HG03095 (cell line): Measurements from ENCODE around the gene MAP7.
"Not testable (repeated sequence)": the region's sequence is repeated elsewhere in the genome, so short reads cannot be mapped to it uniquely, and the experiment has no call there.

ENCODE experiments used
- ATAC-seq: cut with Tn5 transposase; IDR thresholded peaks from one replicate; pipeline ENCODE4 v1.9.1; 2021; ENCODE audit warnings: moderate library complexity; ENCODE audit not compliant: unreplicated experiment

MAP7 gene

GRCh38 chr6:136471922-136472321 lies 78.3 kb downstream of the MAP7 start:
- ATAC-seq = no peak

GRCh38 chr6:136471372-136471771 lies 78.8 kb downstream of the MAP7 start:
- ATAC-seq = no peak

GRCh38 chr6:136470044-136470443 lies 80.2 kb downstream of the MAP7 start:
- no peak for ATAC-seq

GRCh38 chr6:136469154-136469553 lies 81.1 kb downstream of the MAP7 start:
- no peak for ATAC-seq

DNA sequence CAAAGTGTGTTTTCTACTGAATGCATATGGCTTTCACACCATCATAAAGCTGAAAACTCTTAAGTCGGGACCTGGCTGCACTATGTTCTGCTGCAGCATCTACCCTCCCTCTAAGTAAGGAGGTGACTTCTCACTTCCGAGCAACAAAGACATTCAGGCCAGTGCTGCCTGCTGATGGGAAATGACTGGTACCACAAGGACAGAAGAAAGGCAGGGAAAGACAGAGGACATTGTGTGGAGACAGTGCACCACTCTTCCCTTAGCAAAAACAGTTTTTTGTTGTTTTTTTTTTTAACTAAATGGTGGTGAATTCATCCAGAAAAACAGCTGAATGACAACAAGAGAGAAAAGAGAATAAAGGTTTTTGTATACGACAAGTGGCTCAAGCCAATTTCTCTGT lies 81.5 kb downstream of the MAP7 start:
- no peak for ATAC-seq

DNA sequence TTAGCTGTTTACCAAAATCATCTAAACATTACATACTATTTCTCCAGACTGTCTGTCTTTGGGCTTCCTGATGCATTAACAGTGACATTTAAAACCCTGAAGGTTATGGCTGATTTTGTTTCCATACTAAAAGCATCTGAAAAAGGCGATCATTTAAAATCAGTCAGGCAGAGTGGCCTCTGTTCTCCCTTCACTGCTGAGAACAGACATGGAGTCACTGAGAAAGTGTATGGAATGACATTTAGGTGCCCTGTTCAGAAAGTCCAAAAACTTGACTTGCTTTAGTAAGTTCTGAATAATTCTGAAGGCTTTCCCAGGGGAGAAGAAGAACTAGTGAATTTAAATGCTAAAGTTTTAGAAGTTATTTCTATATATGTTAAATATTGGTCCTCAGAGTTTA lies 83.0 kb downstream of the MAP7 start:
- ATAC-seq = no peak

GRCh38 chr6:136466777-136467176 lies 83.4 kb downstream of the MAP7 start:
- ATAC-seq = no peak

GRCh38 chr6:136465766-136466303 lies 84.4 kb downstream of the MAP7 start:
- ATAC-seq = no peak

- no peak for ATAC-seq
Measured at GRCh38 chr6:136464874-136465273, 85.3 kb downstream of the MAP7 start.

GRCh38 chr6:136464148-136464547 lies 86.1 kb downstream of the MAP7 start:
- ATAC-seq = peak; percentile 59

- no peak for ATAC-seq
Measured at GRCh38 chr6:136463743-136464142, 86.5 kb downstream of the MAP7 start.

DNA sequence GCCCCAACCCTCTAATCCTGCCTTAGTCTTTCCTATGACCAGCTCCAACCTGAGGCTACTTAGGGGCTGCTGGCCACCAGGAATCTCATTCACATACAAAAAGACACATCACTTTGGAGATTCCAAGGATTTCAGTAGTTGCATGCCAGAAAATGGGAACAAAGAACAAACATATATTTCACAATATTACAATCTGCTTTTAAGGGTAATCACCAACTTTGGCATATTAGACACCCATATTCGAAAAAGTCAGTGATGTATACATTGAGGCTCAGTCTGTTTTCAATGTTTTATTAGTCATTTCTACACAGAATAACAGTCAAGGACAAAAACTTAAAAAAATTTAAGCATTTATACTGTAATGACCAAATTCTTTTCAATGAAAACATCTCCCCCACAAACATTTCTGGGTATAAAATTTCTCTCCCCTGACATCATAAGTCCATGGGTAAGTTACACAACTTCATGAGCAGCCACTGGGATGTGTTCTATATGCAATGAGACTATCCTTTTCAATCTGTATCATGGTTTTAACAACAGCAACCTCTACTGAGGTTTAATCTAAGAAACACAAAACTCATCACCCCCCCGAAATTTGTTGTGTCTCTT lies 103.5 kb downstream of the MAP7 start:
- ATAC-seq = no peak

DNA sequence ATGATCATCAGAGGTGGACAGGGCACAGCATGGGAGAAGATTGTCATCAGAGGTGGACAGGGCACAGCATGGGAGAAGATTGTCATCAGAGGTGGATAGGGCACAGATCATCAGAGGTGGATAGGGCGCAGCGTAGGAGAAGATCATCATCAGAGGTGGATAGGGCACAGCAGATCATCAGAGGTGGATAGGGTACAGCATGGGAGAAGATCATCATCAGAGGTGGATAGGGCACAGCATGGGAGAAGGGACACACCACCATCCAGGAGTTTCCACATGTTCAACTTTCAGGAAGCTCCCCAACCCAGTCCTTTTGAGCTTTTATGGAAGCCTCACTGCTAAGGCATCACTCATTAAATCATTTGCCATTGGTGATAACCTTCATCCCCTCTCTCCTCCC lies 104.1 kb downstream of the MAP7 start:
- no peak for ATAC-seq

DNA sequence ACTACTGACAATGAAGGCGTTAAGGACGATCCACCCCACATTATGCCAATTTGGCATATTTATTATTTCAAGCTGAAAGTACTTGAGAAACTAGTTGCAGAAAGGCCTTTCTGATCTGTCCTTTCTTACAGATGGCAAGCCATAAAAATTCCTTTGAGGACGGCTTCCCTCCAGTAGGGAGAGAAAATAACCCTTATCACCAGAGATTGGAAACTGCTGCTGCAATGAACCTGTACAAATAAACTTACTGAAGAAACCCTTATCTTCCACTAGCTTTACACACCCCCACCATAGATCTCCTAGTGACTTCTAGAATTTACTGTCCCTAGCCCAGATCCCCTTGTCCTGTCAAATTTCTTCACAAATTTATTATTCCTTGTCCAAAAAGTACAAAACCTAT lies 105.2 kb downstream of the MAP7 start:
- ATAC-seq = no peak

DNA sequence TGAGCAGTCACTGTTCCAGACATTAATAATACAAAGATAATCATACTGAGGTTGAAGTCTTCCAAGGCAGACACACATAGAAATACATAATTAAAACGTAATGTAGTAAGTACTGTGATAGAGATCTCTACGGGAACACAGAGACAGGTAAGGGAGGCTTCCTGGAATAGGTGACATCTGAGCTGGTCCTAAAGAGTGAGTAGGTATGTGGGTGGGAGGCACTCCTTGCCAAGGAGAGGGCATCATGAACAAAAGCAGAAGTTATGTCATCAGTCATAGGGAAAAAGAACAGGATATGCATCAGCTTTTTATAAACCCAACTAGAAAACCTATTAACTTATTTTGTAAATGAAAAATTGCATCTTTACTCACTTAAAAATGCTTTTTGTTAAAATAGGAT lies 110.0 kb downstream of the MAP7 start:
- no peak for ATAC-seq

DNA sequence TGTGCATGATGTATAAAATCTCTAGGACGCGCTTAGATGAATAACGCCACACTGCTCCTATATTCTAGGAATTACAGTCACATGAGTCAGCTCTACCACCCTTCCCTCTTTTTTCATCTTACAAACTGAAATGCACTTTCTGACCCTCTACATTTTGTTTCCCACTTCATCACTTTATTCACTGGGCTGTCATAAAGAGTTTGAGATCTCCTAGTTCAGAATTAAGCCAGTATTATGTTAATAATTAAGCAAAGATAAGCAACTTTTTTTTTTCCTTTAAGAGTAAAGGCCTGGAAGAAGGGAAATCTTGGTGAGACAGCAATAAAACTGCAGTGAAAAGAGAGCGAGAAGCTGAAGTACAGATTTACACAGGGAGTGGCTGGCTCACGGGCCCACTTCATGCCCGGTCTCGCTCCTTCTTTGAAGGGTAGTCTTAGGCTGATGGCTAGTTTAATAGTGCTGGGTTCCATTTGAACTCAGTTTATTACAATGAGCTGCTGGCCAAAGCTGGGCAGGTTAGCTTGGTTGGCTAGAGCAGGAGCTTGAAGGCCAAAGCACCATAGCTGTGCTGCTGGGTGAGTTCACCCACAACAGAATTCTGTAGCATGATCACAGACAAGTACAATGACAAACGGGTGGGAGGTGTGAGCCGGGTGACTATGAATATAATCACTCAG lies 110.6 kb downstream of the MAP7 start:
- no peak for ATAC-seq

DNA sequence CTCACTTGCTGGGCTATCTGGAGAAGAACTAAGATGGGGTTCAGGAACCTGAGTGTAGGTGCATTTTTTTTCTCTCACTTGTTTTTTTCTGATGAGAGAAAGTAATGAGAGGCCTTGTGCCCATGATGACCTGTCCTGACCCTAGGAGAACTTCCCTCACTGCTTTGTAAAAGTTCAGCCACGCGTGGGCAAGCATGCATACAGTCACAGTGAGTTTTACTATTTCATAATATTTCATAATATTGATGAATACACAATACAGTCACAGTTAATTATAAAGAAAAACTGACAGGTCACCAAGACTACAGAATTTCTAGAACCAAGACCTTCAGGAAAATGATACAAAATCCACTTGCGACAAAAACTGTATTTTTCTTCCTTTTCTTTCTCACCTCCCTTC lies 111.8 kb downstream of the MAP7 start:
- ATAC-seq = no peak

- no peak for ATAC-seq
Measured at GRCh38 chr6:136437246-136437645, 113.0 kb downstream of the MAP7 start.

DNA sequence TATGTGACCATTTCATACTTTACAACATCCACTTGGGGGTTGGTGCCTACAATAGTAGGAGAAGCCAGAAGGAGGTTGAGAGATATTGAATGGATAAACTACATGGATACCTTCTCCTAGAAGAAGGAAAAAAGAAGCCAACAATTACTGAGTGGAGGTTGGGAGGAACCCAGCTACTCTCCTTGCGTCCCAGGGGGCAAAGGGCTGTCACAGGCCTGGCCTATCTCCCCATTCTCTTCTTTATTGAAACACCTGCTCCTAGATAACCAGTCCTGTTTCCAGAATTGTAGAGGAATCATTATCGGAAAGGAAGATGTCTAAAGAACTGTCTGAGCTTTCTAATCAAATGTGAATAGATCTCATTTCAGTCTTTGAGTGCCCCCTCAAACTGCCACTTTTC lies 115.1 kb downstream of the MAP7 start:
- no peak for ATAC-seq

GRCh38 chr6:136431306-136431705 lies 118.9 kb downstream of the MAP7 start:
- not testable (repeated sequence) for ATAC-seq

DNA sequence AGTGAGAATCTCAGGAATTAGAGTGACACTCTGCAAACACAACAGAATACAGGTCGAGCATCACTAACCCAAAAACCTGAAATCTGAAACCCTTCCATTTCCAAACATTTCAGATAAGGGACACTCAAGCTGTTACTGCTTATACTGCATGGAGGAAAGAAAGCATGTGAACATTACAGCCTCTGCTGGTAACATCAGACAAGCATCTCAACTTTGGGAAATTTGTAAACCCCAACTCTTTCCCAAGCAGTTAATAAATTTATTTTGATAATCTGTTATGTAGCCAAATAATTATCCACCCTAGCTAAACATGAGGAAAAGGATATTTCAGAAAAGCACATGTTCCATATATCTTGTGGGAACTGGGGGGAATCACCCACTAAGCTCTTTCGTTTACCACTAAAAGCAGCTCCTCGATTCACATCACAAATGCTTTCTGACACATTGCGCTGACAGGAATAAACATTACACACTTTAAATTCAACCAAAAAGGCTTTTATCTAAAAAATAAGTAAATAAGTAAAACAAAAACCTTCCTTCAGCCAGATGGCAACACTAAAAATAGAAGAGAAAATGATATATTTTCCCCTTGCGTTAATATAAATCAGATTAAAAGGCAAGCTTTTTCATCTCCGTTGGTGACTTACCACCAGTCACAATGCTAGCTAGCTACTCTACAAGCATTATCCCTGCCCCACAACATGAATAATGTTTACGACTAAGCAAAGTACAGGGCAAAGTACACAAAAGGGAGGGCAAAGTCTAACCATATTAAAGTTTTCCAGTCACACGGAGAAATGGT lies 120.8 kb downstream of the MAP7 start:
- ATAC-seq = no peak

DNA sequence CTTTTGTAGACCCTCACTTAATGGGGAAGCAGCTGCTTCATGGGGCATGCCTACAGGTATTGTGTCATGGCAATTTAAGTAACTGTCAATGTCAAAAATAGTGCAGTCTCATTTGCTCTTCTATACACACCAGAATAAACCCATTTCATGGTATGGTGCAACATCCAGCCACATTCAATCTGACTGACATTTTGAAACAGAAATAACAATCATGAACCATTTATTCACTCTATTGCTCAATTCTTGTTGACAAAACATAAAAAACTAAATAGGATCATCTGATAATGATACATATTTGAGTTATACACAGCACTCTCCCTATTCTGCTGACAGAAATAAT lies 122.9 kb downstream of the MAP7 start:
- ATAC-seq = no peak
